Natural killer cell (primary cell): Measurements from ENCODE around the gene EBF4. TPM values are rescaled to one million over a fixed set of nuclear protein-coding genes. Genes with fewer than 3 reads are reported as not detected.
A peak's percentile ranks its signal among the peaks of the same experiment; 100 is the strongest.
"Not testable (repeated sequence)": the region's sequence is repeated elsewhere in the genome, so short reads cannot be mapped to it uniquely, and the experiment has no call there.

Source experiments
- ATAC-seq, 3 donors: fragments of 150-1000 bp in 2 of 3; fragments of 200-7000 bp in 1 of 3; cut with Tn5 transposase; 1 replicate in 1 of 3; 2 replicates in 2 of 3; pipeline ENCODE4 v1.10.0; 2021; ENCODE audit warnings: mild to moderate bottlenecking in 2 of 3, moderate library complexity in 2 of 3
- DNase-seq, 2 donors: peaks; one replicate each; pipeline versions ENCODE4 v3.0.0 to v3.0.0-alpha.2; 2013 to 2021; ENCODE audit warnings: mixed read lengths in 1 of 2
- H3K27ac ChIP-seq: one replicate; pipeline ENCODE4 v1.5.1; 2013; ENCODE audit warnings: mild to moderate bottlenecking, low read length
- H3K27me3 ChIP-seq: one replicate; pipeline ENCODE4 v1.6.1; 2013; ENCODE audit warnings: low read length; ENCODE audit not compliant: control insufficient read depth, insufficient read depth
- H3K36me3 ChIP-seq: one replicate; pipeline ENCODE4 v1.6.1; 2013; ENCODE audit warnings: low read length; ENCODE audit not compliant: control insufficient read depth, insufficient read depth
- H3K4me1 ChIP-seq: one replicate; pipeline ENCODE4 v1.6.1; 2013; ENCODE audit warnings: low read length; ENCODE audit not compliant: control insufficient read depth, insufficient read depth
- H3K4me3 ChIP-seq: one replicate; pipeline ENCODE4 v1.5.1; 2013; ENCODE audit warnings: low read length
- H3K9me3 ChIP-seq: one replicate; pipeline ENCODE4 v1.6.1; 2013; ENCODE audit warnings: low read length; ENCODE audit not compliant: control insufficient read depth, insufficient read depth
- H3K27ac Mint-ChIP-seq, 2 donors: one replicate each; pipeline ENCODE4 v1.8.0; 2022; ENCODE audit warnings: mild to moderate bottlenecking in 2 of 2, mixed read lengths in 2 of 2, moderate library complexity in 1 of 2
- H3K27me3 Mint-ChIP-seq, 2 donors: one replicate each; pipeline ENCODE4 v1.8.0; 2022; ENCODE audit warnings: low read depth in 2 of 2, mixed read lengths in 2 of 2
- H3K36me3 Mint-ChIP-seq: one replicate; pipeline ENCODE4 v1.8.0; 2022; ENCODE audit warnings: mixed read lengths
- H3K4me1 Mint-ChIP-seq, 2 donors: one replicate each; pipeline ENCODE4 v1.8.0; 2022; ENCODE audit warnings: mixed read lengths in 2 of 2
- H3K4me3 Mint-ChIP-seq: one replicate; pipeline ENCODE4 v1.8.0; 2022; ENCODE audit warnings: mild to moderate bottlenecking, moderate library complexity, mixed read lengths
- H3K9me3 Mint-ChIP-seq, 2 donors: one replicate each; pipeline ENCODE4 v1.8.0; 2022; ENCODE audit warnings: mixed read lengths in 2 of 2
- CTCF ChIP-seq: fragments of 200-600 bp; IDR thresholded peaks from one replicate; pipeline ENCODE4 v1.8.0; 2022; ENCODE audit warnings: antibody characterized with exemption
- WGBS: methylation state at CpG from one replicate; pipeline ENCODE4 v1.1.7; 2013; ENCODE audit warnings: missing lambda C conversion rate; ENCODE audit not compliant: insufficient coverage; 5-methylcytosine and 5-hydroxymethylcytosine counted together
- intact Hi-C: fragments of 100-400 bp; cut with micrococcal nuclease; formaldehyde crosslinking; loops from one replicate; pipeline ENCODE4 v1.14.2; 2022
- total RNA-seq, 4 donors: library from RNA; stranded (reverse); fragments of 120-200 nt in 1 of 4; gene quantifications; one replicate each; pipeline versions ENCODE4 v1.2.3 to v1.2.4, GENCODE V29; 2013 to 2022

The EBF4 gene
- total RNA-seq, 3 donors from 2014 or later (not counting 1 experiment from before 2014, with no cell fraction given), result 17.1 to 21.7 (median 20.4) TPM

- H3K27ac Mint-ChIP-seq, result no peak overlapping the region
Measured at GRCh38 chr20:2695206-2695983, 2.8 kb downstream of the EBF4 start.

GRCh38 chr20:2695984-2696525 is 3.5 kb downstream of the EBF4 start:
- H3K9me3 ChIP-seq, H3K4me3 ChIP-seq, H3K27ac Mint-ChIP-seq, ATAC-seq, H3K36me3 ChIP-seq, H3K27ac ChIP-seq, intact Hi-C loops, H3K36me3 Mint-ChIP-seq, H3K9me3 Mint-ChIP-seq, DNase-seq: not testable (repeated sequence)
- H3K4me1 Mint-ChIP-seq, result peaks cover 12 to 26% of the 10 kb centered on the region in 2 donors
- H3K27me3 ChIP-seq, result peaks cover 27% of the 10 kb centered on the region
- peaks cover 0 to 43% of the 10 kb centered on the region in 2 donors for H3K27me3 Mint-ChIP-seq
- H3K4me3 Mint-ChIP-seq, result peak overlapping the region; percentile 50
- WGBS, result 87% methylated on average over 9 of the region's 12 CpGs
- peaks cover 17% of the 10 kb centered on the region for H3K4me1 ChIP-seq

More at GRCh38 chr20:2695206-2695983, 2.8 kb downstream of the EBF4 start:
- Histone ChIP-seq H3K36me3 (no peaks in the 10 kb centered on the region), H3K4me3 (no peak overlapping the region), H3K4me1 (peaks cover 17% of the 10 kb centered on the region), H3K27me3 (peaks cover 27% of the 10 kb centered on the region), H3K27ac (no peak overlapping the region), H3K9me3 (no peaks in the 10 kb centered on the region)
- Mint-ChIP-seq H3K4me3 (peak overlapping the region; percentile 37), H3K27me3 (peaks cover 0 to 46% of the 10 kb centered on the region in 2 donors), H3K36me3 (no peaks in the 10 kb centered on the region), H3K9me3 (no peaks in the 10 kb centered on the region), H3K4me1 (peaks cover 17 to 32% of the 10 kb centered on the region in 2 donors)
- intact Hi-C loops, result no loop called here
- DNase-seq, result no peak
- 88% methylated on average over 13 of the region's 13 CpGs for WGBS
- TF ChIP-seq CTCF, result no peak
- no peak for ATAC-seq

- H3K36me3 ChIP-seq, result no peaks in the 10 kb centered on the region
- H3K27ac Mint-ChIP-seq, result no peak overlapping the region
- no peak overlapping the region for H3K4me3 Mint-ChIP-seq
- H3K4me1 ChIP-seq, result peaks cover 16% of the 10 kb centered on the region
- H3K4me3 ChIP-seq, result no peak overlapping the region
- no peak for DNase-seq
- no peak for TF ChIP-seq CTCF
- H3K27me3 Mint-ChIP-seq, result peaks cover 0 to 39% of the 10 kb centered on the region in 2 donors
- 94% methylated on average over 9 of the region's 9 CpGs for WGBS
- H3K9me3 ChIP-seq, result no peaks in the 10 kb centered on the region
- H3K27ac ChIP-seq, result no peak overlapping the region
- no peak for ATAC-seq
- no peaks in the 10 kb centered on the region for H3K9me3 Mint-ChIP-seq
- H3K4me1 Mint-ChIP-seq, result peaks cover 6 to 20% of the 10 kb centered on the region in 2 donors
- H3K27me3 ChIP-seq, result peaks cover 27% of the 10 kb centered on the region
- intact Hi-C loops, result no loop called here
- H3K36me3 Mint-ChIP-seq, result no peaks in the 10 kb centered on the region
Measured at GRCh38 chr20:2696646-2697045, 4.1 kb downstream of the EBF4 start.

GRCh38 chr20:2697768-2698167 is 5.2 kb downstream of the EBF4 start:
- no peak overlapping the region for H3K27ac ChIP-seq
- Mint-ChIP-seq H3K27ac (no peak overlapping the region), H3K4me3 (no peak overlapping the region), H3K9me3 (no peaks in the 10 kb centered on the region), H3K27me3 (peaks cover 0 to 34% of the 10 kb centered on the region in 2 donors), H3K36me3 (no peaks in the 10 kb centered on the region), H3K4me1 (peaks cover 0 to 13% of the 10 kb centered on the region in 2 donors)
- H3K4me1 ChIP-seq, result peaks cover 10% of the 10 kb centered on the region
- 76% methylated on average over 3 of the region's 3 CpGs for WGBS
- no peaks in the 10 kb centered on the region for H3K36me3 ChIP-seq
- no peaks in the 10 kb centered on the region for H3K9me3 ChIP-seq
- ATAC-seq (no peak), DNase-seq (no peak)
- peaks cover 24% of the 10 kb centered on the region for H3K27me3 ChIP-seq
- H3K4me3 ChIP-seq, result no peak overlapping the region
- intact Hi-C loops, result no loop called here
- TF ChIP-seq CTCF, result no peak
